ENCODE data around the gene UBXN11. TPM values are rescaled to one million over a fixed set of nuclear protein-coding genes. Genes with fewer than 3 reads are reported as not detected.
A peak's percentile ranks its signal among the peaks of the same experiment; 100 is the strongest.

Gene UBXN11
- total and polyA plus RNA-seq, 2 of the 13 experiments (the other 11 are each of a cell fraction or from before 2014, with no cell fraction given) = 9.3 to 10.4 TPM

DNA sequence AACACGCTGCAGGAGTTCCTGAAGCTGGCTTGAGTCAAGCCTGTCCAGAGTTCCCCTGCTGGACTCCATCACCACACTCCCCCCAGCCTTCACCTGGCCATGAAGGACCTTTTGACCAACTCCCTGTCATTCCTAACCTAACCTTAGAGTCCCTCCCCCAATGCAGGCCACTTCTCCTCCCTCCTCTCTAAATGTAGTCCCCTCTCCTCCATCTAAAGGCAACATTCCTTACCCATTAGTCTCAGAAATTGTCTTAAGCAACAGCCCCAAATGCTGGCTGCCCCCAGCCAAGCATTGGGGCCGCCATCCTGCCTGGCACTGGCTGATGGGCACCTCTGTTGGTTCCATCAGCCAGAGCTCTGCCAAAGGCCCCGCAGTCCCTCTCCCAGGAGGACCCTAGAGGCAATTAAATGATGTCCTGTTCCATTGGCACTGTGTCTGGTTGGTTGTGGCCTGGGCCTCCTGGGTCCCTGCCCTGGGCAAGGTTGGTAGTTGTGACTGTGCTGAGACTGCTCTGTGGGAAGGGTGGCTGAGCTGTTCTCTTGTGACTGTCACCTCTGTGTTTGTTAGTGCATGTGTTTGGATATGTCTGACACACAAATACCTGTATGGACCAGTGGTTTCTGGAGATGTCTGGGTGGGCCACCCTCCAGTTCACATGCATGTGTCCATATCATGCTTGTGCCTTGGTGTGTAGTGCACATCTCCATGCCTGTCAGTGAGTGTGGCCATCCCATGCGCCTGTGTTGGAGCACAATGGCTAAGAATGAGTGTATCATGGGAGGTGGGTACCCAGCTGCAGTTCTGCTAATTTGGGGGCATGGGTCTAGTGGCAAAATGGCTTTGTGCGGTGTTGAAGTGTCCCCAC, 25.1 kb downstream of the UBXN11 start:
- POLR2A ChIA-PET = interaction anchor here (2.9 kb wide), 1 partner anchor 78 kb away, joined by 13 read pairs; no protein-coding TSS in a partner anchor
- TF ChIP-seq, protein P1, sequence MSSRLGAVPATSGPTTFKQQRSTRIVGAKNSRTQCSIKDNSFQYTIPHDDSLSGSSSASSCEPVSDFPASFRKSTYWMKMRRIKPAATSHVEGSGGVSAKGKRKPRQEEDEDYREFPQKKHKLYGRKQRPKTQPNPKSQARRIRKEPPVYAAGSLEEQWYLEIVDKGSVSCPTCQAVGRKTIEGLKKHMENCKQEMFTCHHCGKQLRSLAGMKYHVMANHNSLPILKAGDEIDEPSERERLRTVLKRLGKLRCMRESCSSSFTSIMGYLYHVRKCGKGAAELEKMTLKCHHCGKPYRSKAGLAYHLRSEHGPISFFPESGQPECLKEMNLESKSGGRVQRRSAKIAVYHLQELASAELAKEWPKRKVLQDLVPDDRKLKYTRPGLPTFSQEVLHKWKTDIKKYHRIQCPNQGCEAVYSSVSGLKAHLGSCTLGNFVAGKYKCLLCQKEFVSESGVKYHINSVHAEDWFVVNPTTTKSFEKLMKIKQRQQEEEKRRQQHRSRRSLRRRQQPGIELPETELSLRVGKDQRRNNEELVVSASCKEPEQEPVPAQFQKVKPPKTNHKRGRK (CRISPR knock-in tag; IDR thresholded peaks at IDR 0.05) = no peak
- TF ChIP-seq ZFP1 (CRISPR knock-in tag; IDR thresholded peaks at IDR 0.05) (no peak), RORA (CRISPR knock-in tag; IDR thresholded peaks at IDR 0.05) (no peak), ZNF670 (CRISPR knock-in tag; IDR thresholded peaks at IDR 0.05; ENCODE audit: borderline replicate concordance) (no peak), PTBP1 (IDR thresholded peaks at IDR 0.05; ENCODE audit: low read depth, low read length, poor library complexity, severe bottlenecking) (no peak), RFX3 (CRISPR knock-in tag; IDR thresholded peaks at IDR 0.05) (no peak), CAMTA2 (CRISPR knock-in tag; IDR thresholded peaks at IDR 0.05; ENCODE audit: borderline replicate concordance) (no peak), NBN (conservative IDR thresholded peaks at IDR 0.05) (no peak), KLF16 (CRISPR knock-in tag; IDR thresholded peaks at IDR 0.05) (no peak), SRY (CRISPR knock-in tag; IDR thresholded peaks at IDR 0.05) (no peak), ZNF713 (CRISPR knock-in tag; IDR thresholded peaks at IDR 0.05) (no peak), ZMYM3 (CRISPR knock-in tag; IDR thresholded peaks at IDR 0.05) (no peak), PHB2 (IDR thresholded peaks at IDR 0.05; ENCODE audit: partially characterized antibody) (no peak), ZNF282 (IDR thresholded peaks at IDR 0.05; ENCODE audit: partially characterized antibody) (no peak), ZNF724P (CRISPR knock-in tag; IDR thresholded peaks at IDR 0.05; ENCODE audit: borderline replicate concordance) (no peak)
- TF ChIP-seq, protein P2, sequence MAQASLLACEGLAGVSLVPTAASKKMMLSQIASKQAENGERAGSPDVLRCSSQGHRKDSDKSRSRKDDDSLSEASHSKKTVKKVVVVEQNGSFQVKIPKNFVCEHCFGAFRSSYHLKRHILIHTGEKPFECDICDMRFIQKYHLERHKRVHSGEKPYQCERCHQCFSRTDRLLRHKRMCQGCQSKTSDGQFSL (CRISPR knock-in tag; IDR thresholded peaks at IDR 0.05) = no peak
- TF ChIP-seq, protein P3, sequence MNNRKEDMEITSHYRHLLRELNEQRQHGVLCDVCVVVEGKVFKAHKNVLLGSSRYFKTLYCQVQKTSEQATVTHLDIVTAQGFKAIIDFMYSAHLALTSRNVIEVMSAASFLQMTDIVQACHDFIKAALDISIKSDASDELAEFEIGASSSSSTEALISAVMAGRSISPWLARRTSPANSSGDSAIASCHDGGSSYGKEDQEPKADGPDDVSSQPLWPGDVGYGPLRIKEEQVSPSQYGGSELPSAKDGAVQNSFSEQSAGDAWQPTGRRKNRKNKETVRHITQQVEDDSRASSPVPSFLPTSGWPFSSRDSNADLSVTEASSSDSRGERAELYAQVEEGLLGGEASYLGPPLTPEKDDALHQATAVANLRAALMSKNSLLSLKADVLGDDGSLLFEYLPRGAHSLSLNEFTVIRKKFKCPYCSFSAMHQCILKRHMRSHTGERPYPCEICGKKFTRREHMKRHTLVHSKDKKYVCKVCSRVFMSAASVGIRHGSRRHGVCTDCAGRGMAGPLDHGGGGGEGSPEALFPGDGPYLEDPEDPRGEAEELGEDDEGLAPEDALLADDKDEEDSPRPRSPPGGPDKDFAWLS (CRISPR knock-in tag; IDR thresholded peaks at IDR 0.05; ENCODE audit: borderline replicate concordance) = no peak
- TF ChIP-seq, protein P4, sequence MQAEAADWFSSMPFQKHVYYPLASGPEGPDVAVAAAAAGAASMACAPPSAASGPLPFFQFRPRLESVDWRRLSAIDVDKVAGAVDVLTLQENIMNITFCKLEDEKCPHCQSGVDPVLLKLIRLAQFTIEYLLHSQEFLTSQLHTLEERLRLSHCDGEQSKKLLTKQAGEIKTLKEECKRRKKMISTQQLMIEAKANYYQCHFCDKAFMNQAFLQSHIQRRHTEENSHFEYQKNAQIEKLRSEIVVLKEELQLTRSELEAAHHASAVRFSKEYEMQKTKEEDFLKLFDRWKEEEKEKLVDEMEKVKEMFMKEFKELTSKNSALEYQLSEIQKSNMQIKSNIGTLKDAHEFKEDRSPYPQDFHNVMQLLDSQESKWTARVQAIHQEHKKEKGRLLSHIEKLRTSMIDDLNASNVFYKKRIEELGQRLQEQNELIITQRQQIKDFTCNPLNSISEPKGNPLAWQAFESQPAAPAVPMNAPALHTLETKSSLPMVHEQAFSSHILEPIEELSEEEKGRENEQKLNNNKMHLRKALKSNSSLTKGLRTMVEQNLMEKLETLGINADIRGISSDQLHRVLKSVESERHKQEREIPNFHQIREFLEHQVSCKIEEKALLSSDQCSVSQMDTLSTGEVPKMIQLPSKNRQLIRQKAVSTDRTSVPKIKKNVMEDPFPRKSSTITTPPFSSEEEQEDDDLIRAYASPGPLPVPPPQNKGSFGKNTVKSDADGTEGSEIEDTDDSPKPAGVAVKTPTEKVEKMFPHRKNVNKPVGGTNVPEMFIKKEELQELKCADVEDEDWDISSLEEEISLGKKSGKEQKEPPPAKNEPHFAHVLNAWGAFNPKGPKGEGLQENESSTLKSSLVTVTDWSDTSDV (CRISPR knock-in tag; IDR thresholded peaks at IDR 0.05) = no peak

More for the DNA sequence above, 25.1 kb downstream of the UBXN11 start:
- no peaks in the 10 kb centered on the region for H3K9me3 ChIP-seq (ENCODE audit: low read length)
- H2AFZ ChIP-seq (ENCODE audit: low read length) = no peak overlapping the region
- intact Hi-C loops (cut with micrococcal nuclease; ENCODE audit: unreplicated experiment) = no loop called here
- H3K27ac ChIP-seq (ENCODE audit: extremely low read length, insufficient read depth, low read length) = no peak overlapping the region
- no peak for DNase-seq (ENCODE audit: low spot score)
- 100% methylated on average over 2 of the region's 5 CpGs for WGBS (ENCODE audit: low lambda C conversion rate)
- in situ Hi-C loops (cut with HindIII; ENCODE audit: extremely low pct_ligation_motif_present, low pct_unique_long_range_greater_than_20kb) = loop anchor here (5.0 kb wide), 2 partner anchors 41 to 111 kb away; no protein-coding TSS in a partner anchor
- no peak overlapping the region for H3K4me2 ChIP-seq (ENCODE audit: low read depth, low read length)
- CTCF ChIA-PET (ENCODE audit: low intra/inter-chr PET ratio, low total read pairs) = interaction anchor here (0.9 kb wide), 1 partner anchor 82 kb away, joined by 3 read pairs; no protein-coding TSS in a partner anchor
- H3K4me3 ChIP-seq (replicated peaks in 1 of 3; ENCODE audit: insufficient read depth in 1 of 3, low read depth in 2 of 3, low read length in 3 of 3) = 0 out of 6 replicates have a peak overlapping the region, but pooled peaks of 1 of the 3 experiments have one; percentile 78
- H4K20me1 ChIP-seq (ENCODE audit: insufficient read depth, low read length) = no peaks in the 10 kb centered on the region
- no peak for ATAC-seq
- no peak overlapping the region for H3K9ac ChIP-seq (ENCODE audit: insufficient read depth, low read depth, low read length)
- no peaks in the 10 kb centered on the region for H3K79me2 ChIP-seq (ENCODE audit: insufficient read depth, low read length)
- H3K27me3 ChIP-seq (ENCODE audit: control insufficient read depth in 1 of 2, insufficient read depth in 2 of 2, low read length in 2 of 2) = no peaks in the 10 kb centered on the region
- peaks cover 9 to 22% of the 10 kb centered on the region in 2 experiments for H3K36me3 ChIP-seq (replicated peaks in 1 of 2; ENCODE audit: control insufficient read depth in 1 of 2, insufficient read depth in 2 of 2, low read length in 2 of 2)
- no peak for FAIRE-seq
- BruUV-seq (replicated peaks) = TSS peak; percentile 60
- peaks cover 38% of the 10 kb centered on the region for H3K4me1 ChIP-seq (ENCODE audit: insufficient read depth, low read length)
